HG02885 (cell line): ENCODE data around the gene CRLF1.

Experiments
- ATAC-seq: cut with Tn5 transposase; IDR thresholded peaks from one replicate; pipeline ENCODE4 v1.9.1; 2021; ENCODE audit warnings: mild to moderate bottlenecking; ENCODE audit not compliant: unreplicated experiment, poor library complexity

Gene CRLF1

GRCh38 chr19:18606281-18607225 lies at the start of gene CRLF1:
CRLF1 (minus strand) TSS chr19:18606799; CDS start chr19:18606656, 143 bp downstream.
- no peak for ATAC-seq

GRCh38 chr19:18655173-18655844 lies 48.7 kb upstream of the CRLF1 start:
- ATAC-seq: no peak

- ATAC-seq: no peak
These were observed 47.9 kb upstream of the CRLF1 start for GRCh38 chr19:18654469-18654868.

- ATAC-seq: no peak
These were observed 47.3 kb upstream of the CRLF1 start for GRCh38 chr19:18653853-18654252.

GRCh38 chr19:18651733-18652132 lies 45.1 kb upstream of the CRLF1 start:
- no peak for ATAC-seq

GRCh38 chr19:18651300-18651699 lies 44.7 kb upstream of the CRLF1 start:
- ATAC-seq: no peak

- ATAC-seq: no peak
These were observed 44.0 kb upstream of the CRLF1 start for GRCh38 chr19:18650468-18651041.

GRCh38 chr19:18650021-18650390 lies 43.4 kb upstream of the CRLF1 start:
- ATAC-seq: no peak

GRCh38 chr19:18649371-18650020 lies 42.9 kb upstream of the CRLF1 start:
- ATAC-seq: no peak

- ATAC-seq: no peak
These were observed 42.3 kb upstream of the CRLF1 start for GRCh38 chr19:18648973-18649315.

- ATAC-seq: no peak
These were observed 41.2 kb upstream of the CRLF1 start for GRCh38 chr19:18647807-18648206.

GRCh38 chr19:18647371-18647767 lies 40.8 kb upstream of the CRLF1 start:
- no peak for ATAC-seq

- ATAC-seq: no peak
These were observed 40.2 kb upstream of the CRLF1 start for GRCh38 chr19:18646535-18647370.

- ATAC-seq: no peak
These were observed 38.5 kb upstream of the CRLF1 start for GRCh38 chr19:18645035-18645511.

- ATAC-seq: no peak
These were observed 37.8 kb upstream of the CRLF1 start for GRCh38 chr19:18644196-18645034.

GRCh38 chr19:18639706-18640243 lies 33.2 kb upstream of the CRLF1 start:
- no peak for ATAC-seq

- no peak for ATAC-seq
These were observed 31.4 kb upstream of the CRLF1 start for GRCh38 chr19:18637673-18638630.
